HG03558 (cell line): ENCODE results near the gene DLG2.
"Not testable (repeated sequence)": the region's sequence is repeated elsewhere in the genome, so short reads cannot be mapped to it uniquely, and the experiment has no call there.

Experiments
- ATAC-seq: cut with Tn5 transposase; IDR thresholded peaks from one replicate; pipeline ENCODE4 v1.9.1; 2021; ENCODE audit warnings: moderate number of reproducible peaks; ENCODE audit not compliant: unreplicated experiment; ENCODE audit errors: extremely low read depth

Gene DLG2

DNA sequence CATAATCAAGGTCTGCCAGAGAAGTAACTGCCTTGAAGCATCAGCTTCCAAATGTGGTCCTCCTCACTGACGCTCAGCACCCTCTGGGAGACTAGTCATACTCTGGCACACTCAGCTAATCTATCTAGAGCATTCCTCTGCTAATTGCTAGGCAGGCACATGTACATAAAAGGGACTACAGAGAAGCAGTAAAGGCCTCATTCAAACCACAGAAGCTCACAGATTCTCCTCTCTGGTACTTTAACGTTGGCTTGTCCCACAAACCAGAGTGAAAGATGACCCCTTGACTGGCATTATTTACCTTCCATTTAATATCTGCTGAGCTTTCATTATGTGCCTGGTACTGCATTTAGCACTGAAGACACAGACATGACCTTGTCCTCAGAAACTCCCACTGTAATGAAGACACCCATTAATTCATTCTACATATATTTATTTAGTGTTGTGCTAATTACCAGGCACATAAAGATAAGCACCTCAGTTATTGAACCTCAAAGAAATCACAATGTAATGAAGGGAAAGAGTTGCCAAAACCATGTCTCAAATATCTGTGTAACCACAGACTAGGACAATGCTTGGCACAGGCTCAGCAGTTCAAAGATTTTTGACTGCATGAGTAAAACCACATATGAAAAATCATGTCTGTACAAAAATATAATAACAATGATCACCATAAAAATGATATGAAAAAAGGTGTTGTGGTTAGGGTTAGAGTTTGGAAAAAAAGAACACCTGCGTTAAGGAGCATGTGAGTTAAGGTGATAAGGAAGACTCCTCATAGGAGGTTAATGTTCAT is 550.4 kb downstream of the DLG2 start:
- ATAC-seq = no peak

GRCh38 chr11:85062659-85063058 is 564.5 kb downstream of the DLG2 start:
- ATAC-seq = peak; percentile 97

DNA sequence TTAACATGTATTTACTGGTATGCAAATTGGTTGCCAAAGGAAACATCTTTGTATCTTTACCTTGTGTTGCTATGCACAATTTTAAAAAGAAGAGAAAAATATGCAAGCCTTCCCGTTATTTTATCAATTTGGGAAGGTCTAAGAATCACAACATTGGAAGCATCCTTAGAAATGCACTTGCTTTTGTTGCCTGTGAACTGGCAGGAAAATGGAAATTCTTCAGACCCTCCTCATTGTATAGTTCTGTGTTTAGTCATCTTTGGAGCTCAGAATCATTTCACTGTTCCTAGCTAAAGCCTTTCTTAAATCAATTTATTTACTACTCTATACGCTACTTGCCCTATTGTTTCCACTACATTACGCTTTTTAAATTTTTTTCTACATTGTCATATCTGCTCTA is 574.5 kb downstream of the DLG2 start:
- no peak for ATAC-seq

GRCh38 chr11:85048801-85049200 is 578.3 kb downstream of the DLG2 start:
- no peak for ATAC-seq

DNA sequence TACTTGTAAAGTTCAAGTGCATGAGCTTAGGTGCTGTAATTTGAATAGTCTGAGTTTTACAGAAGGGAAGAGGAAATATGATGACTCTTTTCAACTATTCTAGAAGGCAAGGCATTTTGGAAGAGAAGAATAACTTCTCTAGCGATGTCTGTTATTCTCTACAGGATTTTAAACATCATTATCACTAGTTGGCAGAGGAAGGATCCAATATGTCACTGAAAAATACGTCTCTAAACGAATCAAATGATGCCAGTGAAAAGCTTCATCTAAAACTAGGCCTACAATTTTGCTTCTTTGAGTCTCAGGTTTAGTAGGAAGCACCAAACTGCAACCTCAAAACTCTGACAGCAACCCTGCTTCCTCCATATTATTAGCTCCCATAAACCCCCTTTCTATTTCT is 581.4 kb downstream of the DLG2 start:
- no peak for ATAC-seq

DNA sequence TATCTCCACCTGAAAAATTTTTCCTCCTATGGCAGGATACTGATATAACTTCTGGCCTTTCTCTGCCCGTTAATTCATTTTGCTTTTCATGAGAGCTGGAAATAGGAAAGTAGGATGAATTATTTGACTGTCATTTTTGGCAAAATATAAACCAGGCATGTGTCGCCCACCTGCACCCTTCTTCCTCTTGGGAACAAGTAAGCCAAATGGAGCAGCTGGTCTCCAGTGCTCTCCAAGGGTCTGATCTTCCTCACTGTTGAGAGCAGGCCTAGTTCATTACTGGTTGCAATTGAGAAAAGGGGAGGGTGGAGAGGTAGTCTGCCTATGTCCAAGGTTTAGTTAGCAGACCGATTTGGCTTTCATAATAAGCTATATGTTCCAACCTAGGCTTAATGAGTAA is 582.2 kb downstream of the DLG2 start:
- no peak for ATAC-seq

- ATAC-seq = no peak
Measured at GRCh38 chr11:85042361-85042760, 584.8 kb downstream of the DLG2 start.

DNA sequence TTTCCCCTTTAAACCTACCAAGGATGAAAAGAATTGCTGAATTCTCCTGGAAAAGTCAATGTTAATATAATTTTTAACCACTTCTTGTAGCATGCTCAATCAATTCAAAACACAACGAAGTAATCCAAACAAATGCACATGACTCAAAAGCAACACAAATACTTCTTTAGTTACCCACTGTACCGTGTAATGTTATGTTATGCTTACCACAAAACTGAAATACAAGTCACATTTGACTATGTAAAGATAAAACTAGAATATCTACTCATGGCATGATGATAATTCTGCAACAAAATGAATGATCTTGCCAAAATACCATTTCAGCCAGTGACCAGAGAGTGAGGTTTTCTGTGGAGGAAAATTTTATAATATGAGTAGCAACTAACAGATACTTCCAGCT is 587.0 kb downstream of the DLG2 start:
- ATAC-seq = no peak

DNA sequence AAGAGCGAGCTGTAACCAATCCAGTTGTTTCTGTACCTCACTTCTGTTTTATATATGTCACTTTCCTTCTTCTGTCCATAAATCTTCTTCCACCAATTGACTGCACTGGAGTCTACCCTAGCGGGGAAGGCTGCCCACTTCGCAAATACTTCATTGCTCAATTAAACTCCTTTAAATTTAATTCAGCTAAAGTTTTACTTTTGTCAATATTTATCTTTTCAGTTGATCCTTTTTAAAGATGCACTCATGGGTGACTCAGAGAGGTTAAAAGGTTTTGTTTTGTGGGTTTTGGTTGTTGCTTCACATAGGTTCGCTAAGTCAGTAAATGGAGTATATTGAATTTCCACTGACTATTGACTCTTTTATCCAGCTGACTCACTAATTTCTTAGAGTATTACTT is 597.2 kb downstream of the DLG2 start:
- ATAC-seq = no peak

DNA sequence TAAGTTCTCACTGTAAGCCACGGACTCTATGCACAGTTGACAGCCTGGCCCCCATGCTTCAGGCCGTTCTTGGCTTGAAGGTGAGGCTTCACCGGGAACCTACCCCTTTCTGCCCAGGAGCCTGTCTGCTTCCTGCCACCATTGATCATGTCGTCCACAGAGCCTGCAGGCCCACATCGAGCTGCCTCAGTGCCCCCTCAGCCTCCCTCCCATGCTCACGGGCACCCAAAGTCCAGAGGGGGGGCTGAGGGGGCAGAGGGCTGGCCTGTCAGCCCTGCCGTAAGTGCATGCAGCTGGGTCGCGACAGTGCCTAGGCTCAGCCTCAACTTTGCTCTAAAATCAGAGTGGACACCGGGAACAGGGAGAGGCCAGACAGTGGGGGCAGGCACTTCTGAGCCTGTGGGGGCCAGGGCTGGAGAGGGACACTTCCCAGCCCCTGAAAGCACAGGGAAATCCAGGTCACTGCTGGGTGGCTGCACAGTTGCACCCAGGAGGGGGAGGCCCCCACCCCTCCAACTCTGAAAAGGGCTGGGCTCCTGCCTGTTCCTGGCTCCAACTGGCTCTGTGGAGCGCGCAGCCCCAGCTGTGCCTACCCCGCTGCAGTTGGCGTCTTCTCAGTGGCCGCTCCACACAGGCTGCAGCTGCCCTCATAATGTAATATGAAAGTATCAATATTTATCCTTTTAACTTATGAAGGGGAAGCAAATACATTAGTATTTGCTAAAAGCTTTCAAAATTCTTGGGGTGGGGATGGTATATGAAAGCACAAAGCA is 598.6 kb downstream of the DLG2 start:
- ATAC-seq = no peak

DNA sequence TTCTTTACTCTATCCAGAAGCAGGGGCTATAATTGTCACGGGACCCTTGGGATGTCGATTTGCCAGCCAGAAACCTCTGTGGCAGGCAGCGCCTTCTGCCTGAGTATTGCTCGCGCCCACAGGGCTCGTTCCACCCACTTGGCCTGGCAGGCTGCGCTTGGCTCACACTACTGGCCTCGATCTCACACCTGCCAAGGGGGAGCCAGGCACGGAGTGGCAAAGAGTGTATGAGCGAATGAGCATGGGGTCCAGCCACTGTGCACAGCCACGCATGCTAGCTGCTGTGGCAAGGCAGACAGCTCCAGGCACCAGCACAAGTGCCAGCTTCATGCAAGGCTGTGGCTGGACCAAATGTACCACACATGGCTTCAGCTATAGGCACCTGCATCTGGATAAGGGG is 599.8 kb downstream of the DLG2 start:
- ATAC-seq = no peak

GRCh38 chr11:85021058-85021457 is 606.1 kb downstream of the DLG2 start:
- no peak for ATAC-seq

- no peak for ATAC-seq
Measured at GRCh38 chr11:84993386-84993785, 633.8 kb downstream of the DLG2 start.

DNA sequence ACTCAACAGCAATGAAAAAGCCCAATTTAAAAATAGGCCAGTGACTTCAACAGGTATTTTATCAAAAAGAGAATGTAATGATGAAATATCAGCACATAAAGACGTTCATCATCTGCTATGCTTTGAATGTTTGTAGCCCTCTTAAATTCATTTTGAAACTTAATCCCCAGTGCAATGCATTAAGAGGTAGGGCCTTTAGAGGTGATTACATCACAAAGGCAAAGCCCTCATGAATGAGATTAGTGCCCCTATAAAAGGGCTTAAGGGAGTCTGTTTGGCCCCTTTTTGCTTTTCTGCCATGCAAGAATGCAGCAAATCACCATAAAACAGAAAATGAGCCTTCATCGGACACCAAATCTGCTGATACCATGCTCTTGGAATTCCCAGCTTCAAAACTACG is 637.0 kb downstream of the DLG2 start:
- no peak for ATAC-seq

DNA sequence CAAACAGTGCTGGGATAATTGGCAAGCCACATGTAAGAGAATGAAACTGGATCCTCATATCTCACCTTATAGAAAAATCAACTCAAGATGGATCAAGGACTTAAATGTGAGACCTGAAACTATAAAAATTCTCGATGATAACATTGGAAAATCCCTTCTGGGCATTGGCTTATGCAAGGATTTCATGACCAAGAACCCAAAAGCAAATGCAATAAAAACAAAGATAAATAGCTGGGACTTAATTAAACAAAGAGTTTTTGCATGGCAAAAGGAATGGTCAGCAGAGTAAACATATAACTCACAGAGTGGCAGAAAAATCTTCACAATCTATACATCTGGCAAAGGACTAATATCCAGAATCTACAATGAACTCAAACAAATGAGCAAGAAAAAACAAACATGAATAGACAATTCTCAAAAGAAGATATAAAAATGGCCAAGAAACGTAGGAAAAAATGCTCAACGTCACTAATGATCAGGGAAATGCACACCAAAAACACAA is 639.4 kb downstream of the DLG2 start:
- not testable (repeated sequence) for ATAC-seq

GRCh38 chr11:84981301-84981700 is 645.8 kb downstream of the DLG2 start:
- ATAC-seq = no peak

DNA sequence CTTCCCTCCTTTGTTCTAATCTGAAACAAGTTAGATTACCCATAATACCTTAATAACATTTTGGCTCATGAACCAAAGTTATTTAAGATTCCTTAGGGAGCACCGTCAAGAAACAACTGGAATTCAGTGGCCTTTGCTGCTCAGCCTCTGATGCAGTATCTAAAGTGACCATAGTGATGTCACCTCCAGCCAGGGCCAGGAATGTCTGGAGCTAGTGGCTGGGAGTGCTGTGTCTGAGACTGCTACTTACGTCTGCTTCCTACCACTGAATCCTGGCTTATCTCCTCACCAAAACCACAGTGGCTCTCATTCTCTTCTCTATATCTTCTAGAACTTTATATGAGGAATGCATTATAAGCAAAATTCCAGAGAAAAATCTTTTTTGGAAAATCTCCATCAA is 658.0 kb downstream of the DLG2 start:
- ATAC-seq = no peak

DNA sequence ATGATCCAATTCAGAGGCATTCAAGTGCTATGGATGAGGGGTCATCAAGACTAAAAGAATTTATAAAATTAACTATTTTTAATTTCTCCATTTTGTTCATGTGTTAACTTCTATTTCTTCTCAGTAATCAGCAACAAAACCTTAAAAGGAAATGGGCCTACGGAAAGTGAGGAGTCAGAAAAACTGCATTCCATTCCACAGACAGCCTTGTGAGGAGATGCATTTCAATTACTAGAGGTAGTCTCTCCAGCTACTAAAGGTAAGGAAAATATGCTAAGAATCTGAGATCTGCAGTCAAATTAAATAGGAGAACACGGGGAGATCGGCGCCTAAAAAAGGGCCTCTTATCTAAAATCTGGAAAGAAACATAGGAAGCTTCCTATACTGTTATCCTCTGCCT is 661.7 kb downstream of the DLG2 start:
- ATAC-seq = no peak

- ATAC-seq = no peak
Measured at GRCh38 chr11:84963240-84963639, 663.9 kb downstream of the DLG2 start.

- no peak for ATAC-seq
Measured at GRCh38 chr11:84962018-84962417, 665.1 kb downstream of the DLG2 start.

GRCh38 chr11:84958295-84958694 is 668.8 kb downstream of the DLG2 start:
- no peak for ATAC-seq
